IPS-NIHi7 (cell line): ENCODE measurements around the gene EGFL8.
"Not testable (repeated sequence)": the region's sequence is repeated elsewhere in the genome, so short reads cannot be mapped to it uniquely, and the experiment has no call there.

Source experiments
- DNase-seq: peaks from one replicate; pipeline ENCODE4 v3.0.0; 2012; ENCODE audit warnings: mixed read lengths; ENCODE audit errors: extremely low spot score

Gene EGFL8

DNA sequence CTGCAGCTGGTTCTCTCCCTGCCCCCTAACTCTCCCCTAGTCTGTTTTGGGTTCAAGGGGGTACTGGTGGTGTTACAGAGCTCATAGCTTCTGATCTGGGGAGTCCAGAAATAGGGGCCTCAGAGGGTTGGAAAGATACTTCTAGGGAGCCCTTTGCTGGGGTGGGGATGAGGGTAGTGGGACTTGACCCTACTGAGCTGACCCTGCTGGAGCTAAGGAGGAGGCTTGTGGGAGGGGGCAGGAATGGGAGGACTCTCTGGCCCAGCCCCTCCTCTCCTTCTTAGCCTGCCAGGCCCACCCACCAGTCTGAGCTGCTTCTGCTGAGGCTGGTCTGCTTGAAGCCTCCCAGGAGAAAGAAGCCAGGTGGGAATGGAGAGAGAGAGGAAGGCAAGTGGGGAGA, at the start of gene EGFL8:
Gene EGFL8, plus strand, starts transcription at position 301 of the 400 bp plus-strand sequence. CDS start 1,571 bp downstream, outside the sequence.
- no peak for DNase-seq

DNA sequence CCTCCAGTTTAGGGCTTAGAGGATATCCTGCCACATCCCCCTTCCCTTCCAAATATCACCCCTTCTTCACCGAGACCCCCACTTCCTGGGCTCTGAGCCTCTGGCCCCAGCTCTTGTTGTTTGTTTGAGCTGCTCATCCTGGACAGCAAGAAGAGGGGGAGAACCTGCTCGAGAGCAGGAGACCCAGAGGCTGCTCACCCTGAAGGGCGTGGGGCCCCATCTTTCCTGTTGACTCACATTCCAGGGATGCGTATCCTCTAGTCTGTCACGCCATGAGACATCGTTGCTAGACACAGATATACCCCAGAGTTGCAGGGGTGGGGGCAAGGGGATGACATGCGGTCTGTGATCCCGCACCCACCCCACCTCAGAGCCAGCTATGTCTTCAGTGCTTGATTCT, 49.6 kb upstream of the EGFL8 start:
- DNase-seq = no peak

DNA sequence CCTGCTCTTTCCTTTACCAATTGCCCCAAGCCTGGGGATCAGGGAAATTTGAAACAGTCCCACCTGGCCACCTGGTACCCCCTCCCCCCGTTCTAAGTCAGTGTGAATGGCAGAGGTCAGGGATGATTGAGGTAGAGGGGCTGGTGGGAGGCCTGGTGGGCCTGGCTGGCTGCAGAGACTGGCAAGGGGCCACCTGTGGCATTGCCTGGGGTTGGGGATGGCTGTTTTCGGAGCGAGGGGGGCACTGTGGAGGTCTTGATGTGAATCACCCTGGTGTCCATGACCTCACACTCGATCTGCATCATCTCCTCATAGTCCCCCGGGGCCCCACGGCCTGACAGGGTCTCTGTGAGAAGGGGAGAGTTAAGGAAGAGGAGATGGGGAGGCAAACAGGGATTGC, 48.8 kb upstream of the EGFL8 start:
- no peak for DNase-seq

DNA sequence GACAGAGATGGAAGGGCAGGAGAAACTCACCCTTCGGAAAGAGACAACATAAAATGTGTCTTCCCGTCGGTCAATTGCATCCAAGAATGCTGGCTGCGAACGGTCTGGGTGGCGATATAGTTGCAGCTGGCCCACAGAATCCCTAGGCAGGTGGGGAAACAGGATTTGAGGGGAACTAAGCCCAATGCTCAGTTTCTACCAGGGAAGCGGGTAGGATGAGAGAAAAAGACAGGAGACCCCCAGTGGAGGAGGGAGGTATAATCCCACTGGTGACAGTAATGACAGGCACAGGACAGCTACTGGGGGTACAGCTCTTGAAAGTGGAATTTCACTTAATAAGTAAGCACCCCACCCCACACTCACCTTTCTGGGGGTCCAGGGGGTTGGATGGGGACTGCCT, 47.7 kb upstream of the EGFL8 start:
- peak; percentile 63 for DNase-seq

DNA sequence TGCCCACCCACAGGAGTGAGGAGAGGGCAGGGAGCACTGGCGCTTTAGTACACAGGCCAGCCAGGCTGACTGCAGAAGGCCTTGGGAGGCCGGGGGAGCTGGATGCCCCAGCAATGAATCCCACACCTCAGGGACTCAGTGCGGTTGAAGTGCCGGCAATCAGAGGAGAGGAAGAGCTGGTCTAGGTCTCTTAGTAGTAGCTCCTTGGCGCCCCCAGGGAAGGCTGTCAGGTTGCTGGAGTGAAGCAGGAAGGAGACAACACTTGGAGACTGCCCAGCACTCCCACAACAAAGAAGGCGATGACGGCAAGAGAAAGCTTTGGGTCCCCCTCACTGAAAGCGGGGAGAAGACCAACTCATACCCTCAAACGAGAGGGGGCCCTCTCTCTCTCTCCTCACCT, 46.9 kb upstream of the EGFL8 start:
- DNase-seq = no peak

DNA sequence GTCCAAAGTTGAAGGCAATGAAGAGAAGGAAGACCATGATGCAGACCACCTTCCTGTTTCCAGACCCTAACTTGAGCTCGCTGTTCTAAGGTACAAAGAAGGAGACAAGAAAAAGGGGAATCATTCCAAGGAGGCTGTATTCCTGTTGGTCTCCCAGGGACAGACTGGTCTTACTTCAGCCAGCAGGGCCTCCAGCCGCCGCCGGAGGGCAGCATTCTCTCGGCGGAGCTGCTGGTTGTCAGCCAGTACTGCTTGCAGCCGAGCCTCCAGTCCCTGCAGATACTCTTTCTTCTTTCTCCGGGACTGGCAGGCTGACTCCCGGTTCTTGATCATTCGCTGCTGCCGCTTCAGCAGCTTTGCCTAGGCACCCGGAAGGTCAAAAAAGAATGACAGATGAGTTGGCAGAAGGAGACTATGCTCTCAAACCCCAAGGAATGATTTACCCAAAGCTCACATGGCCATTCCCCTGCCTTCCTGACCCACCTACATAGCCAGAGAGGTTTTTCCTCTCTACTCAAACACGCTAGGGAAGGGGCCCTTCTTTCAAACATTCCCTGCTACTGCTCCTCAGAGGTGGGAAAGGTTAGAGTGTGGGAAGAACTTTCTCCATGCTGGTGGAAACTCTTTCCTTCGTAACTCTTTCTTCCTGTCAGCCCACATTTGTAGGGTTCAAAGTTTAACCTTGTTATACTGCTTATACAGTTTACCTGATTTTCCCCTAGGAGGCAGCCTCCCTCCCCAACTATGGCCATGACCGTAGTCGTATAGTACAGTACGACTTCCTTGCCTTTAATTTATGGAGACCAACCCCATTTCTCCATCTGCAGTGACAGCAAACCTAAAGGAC, 45.4 kb upstream of the EGFL8 start:
- DNase-seq = peak; percentile 90

DNA sequence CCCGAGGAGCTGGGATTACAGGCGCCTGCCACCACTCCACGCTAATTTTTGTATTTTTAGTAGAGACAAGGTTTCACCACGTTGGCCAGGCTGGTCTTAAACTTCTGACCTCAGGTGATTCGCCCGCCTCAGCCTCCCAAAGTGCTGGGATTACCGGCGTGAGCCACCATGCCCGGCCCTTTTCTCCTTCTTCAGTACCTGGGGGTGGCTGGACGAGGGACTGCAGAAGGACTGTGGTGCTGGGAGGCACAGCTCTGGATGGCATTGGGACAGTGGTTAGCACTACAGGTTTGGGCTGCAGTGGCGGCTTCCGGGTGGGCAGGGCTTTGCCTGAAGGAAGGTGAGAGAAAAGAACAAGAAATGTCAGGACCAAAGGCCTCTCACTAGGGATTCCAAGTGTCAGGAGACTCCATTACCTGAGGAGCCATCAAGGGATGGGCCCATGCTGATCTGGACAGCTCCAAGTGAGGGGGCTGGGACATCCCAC, 43.8 kb upstream of the EGFL8 start:
- no peak for DNase-seq

DNA sequence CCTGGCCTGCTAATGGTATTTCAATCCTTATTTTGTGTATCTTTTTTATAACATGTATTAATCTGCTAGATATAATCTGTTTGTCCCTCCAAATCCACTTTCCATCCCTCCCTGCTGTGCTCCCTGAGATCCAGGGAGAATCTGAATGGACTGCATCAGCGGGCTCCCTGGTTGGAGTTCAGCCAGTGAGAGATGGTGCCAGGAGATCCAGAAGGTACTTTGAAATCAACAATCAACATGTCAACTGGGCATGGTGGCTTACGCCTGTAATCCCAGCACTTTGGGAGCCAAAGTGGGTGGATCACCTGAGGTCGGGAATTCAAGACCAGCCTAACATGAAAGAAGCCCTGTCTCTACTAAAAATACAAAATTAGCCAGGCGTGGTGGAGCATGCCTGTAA, 40.7 kb upstream of the EGFL8 start:
- no peak for DNase-seq

DNA sequence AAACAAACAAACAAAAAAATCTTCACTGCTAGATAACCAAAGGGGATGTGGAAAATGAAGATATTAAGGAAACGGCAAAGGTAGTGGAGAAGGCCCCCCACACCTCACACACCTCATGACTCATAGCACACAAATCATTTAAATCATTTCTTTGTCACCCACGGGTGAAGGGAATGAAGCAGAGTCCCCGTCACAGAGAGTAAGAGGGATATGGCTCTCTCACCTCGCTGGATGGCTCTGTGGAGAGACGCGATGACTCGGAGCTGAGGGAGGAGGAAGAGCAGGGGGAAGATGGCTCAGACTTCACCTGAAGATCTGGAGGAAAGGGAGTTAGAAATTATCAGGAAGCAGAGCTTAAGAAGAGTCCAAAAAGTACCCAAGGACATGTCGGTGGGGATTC, 37.5 kb upstream of the EGFL8 start:
- no peak for DNase-seq

DNA sequence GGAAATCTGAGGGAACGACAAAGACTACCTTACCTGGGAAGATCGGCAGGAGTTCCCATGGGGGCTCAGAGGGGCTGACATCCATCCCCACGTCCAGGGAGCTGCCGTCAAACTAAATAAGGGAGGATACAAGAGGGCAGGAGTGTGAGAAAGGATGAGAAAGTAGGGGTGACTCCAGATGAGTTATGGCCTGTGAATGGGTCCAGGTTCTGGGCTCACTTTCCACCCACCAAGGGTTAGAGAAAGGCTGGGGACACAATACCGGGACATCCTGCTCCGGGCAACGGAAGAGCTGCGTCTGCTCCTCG, 37.0 kb upstream of the EGFL8 start:
- no peak for DNase-seq

DNA sequence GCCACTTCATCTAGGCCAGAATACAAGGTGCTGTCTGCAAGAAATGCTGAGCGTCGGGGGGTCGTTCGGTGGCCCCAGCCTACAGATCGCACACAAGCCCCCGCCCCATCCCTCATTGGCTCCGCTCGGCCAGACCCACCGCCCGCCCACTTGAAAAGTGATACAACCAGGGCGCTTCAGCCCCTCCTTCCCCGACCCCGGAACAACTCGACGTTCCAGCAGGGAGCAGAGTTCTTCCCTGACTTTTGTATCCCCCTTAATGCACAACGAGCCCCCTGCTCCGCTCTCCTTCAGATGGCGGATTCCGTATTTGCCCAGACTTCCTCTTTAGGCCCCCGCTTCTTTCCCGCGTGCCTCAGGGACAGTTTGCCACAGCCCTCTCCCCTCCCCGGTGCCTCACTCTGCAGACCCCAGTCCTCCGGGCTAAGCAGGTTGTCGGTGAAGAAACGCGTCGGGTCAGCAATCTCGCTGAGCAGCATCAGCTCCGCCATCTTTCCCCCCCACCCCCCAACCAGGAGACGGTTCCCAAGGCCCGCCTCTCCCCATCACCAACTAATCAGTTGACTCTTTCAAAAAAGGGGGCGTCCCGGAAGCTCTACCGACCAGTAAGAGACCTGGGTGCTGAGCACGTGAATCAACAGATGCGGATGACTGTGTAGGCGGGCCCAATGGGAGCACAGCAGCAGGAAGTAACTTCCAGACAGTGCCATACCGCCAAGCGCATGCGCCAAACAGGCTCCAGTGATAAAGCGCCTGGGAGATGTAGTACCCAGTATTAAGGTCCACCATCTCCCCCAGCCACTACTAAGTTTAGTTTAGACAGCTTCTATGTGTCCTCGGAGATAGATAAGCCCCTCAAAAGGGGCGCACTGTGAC, 36.4 kb upstream of the EGFL8 start, which contains the start of gene ATF6B:
Gene ATF6B, minus strand, starts transcription at position 530 of the 876 bp plus-strand sequence. Its CDS starts 39 bp downstream, at position 491.
- peak; percentile 98 for DNase-seq

DNA sequence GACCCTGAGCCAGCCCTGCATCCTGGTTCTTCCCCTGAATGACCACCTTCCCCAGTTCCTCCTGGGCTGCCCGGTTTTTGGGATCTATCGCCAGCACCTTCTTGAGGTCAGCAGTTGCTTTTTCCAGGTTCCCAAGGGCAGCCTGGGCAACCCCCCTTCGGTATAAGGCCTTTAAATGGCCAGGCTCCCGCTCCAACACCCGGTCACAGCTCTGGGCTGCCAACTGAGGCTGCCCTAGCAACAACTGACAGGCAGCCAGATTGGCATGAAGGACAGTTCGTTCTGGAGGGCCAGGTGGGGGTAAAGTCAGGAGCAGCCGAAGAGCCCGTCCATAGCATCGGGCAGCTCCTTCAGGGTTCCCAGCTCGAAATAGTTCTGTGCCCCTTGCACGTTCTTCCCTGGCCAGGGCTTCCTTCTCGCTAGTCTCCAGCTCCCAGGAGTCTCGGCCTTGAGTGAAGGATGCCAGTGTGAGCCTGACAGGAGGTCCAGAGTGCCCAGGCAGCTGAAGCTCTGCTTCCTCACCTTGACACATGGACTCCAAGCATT, 35.6 kb upstream of the EGFL8 start:
- no peak for DNase-seq

DNA sequence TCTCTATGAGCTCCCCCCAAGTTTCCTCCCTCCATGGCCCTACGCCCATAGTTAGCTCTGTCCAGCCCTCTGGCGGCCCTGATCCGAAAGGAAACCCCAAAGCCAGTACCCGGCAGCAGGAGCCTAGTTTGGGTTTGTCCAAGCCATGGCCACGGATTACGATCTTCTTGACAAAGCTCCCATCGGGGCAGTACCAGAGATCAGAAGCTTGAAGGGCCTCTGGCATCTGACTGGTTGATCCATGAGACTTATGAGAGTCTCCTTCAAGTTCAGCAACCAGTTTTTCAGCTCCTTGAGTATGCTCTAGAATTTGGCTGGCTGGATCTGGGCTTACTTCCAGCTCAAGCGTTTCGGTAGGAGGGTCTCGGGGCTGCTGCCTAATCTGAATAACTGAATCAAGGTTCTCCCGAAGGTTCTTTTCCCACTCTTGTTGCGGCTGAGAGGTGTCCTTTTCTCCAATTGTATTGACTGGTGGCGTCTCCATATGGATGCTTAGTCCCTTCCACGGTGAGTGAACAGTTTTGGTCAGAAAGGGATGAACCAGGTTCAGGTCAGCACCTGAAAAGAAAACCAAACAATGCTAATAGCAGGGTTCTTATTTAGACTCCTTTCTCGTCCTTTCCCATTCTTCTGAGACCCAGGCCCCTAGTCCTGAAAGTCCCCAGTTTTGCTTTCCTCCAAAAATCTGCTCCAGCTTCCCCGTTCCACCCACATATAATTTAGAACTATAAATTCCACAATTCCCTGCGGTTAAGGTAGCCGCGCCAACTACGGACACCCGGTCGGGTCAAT, 34.9 kb upstream of the EGFL8 start:
- DNase-seq = no peak

DNA sequence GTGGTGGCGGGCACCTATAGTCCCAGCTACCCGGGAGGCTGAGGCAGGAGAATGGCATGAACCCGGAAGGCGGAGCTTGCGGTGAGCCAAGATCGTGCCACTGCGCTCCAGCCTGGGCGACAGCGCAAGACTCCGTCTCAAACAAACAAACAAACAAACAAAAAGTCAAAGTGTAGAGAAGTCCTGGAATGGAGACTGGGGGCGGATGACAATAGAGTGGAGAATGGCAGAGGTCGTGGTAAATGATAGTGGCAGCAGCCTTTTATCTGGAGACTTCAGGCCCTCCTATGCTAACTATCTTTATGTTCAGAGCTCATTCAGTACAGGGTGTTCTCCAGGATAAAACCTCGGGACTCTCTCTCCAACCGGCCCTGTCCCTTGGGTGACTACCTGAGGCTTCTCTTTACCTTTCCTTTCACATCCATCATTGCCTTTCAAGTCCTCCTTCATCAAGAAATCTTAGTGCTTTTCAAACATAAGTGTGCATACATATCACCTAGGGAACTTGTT, 32.9 kb upstream of the EGFL8 start:
- DNase-seq = no peak

DNA sequence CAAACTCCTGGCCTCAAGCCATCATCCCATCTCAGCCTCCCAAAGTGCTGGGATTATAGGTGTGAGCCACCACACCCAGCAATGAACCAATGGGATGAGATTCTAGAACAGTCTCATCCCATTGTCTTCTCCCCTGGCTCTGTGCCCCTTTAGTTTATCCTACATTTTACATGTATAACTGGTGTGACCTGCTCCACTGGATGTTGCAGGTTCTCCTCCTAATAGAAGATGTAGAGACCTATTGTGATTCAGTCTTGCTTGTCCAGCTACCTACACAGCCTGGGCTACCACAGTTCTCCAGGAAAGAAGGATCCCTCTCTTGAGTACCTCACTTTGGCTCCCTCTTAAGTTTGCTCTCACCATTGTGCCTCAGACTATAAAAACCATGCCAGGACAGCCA, 32.3 kb upstream of the EGFL8 start:
- DNase-seq = no peak

DNA sequence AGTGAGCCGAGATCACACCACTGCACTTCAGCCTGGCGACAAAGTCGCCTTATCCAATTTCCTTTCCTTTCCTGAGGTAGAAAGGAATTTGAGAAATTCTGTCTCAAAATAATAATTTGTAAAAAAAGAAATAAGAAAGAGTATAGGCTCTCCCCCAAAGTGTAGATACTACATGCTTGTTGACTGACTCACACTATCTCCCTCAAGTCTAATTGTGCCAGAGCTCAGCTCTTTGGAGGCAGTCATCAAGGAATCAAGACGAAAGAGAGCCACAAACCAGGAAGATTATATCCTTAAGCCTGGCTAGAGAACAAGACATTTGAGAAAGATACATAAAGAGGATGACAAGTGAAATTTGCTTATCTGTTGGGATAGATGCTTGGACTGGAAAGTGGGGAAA, 30.6 kb upstream of the EGFL8 start:
- DNase-seq = no peak

DNA sequence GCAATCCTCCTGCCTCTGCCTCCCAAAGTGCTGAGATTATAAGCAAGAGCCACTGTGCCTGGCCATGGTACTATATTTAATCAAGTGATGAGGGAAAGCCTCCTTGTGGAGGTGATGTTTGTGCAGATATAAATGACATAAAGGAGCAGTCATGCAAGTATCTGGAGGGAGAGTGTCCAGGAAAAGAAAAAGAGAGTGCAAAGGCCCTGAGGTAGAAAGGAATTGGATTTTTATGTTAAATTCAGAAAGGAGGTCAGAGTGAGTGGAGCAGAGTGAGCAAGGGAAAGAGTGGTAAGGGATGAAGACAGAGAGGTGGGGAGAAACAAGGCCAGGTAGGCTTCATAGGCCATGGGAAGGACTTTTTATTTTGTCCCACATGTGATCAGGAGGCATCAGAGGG, 26.9 kb upstream of the EGFL8 start:
- no peak for DNase-seq

DNA sequence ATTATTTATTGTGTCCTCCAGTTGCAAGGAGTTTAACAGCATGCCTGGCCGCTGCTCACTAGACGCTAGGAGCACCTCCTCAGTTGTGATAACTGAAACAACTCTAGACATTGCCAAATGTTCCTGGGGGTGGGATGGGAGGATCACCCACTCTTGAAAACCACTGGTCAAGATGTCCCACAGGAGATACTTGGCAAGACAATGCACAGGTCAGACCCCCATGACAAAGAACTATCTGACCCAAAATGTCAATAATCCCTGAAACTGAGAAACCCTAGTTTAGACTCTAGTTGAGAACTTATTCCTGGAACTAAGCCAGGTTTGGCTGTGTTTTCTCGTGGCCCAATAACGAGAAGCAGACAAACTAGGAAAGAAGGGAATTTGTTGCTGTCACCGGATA, 24.8 kb upstream of the EGFL8 start:
- DNase-seq = no peak

DNA sequence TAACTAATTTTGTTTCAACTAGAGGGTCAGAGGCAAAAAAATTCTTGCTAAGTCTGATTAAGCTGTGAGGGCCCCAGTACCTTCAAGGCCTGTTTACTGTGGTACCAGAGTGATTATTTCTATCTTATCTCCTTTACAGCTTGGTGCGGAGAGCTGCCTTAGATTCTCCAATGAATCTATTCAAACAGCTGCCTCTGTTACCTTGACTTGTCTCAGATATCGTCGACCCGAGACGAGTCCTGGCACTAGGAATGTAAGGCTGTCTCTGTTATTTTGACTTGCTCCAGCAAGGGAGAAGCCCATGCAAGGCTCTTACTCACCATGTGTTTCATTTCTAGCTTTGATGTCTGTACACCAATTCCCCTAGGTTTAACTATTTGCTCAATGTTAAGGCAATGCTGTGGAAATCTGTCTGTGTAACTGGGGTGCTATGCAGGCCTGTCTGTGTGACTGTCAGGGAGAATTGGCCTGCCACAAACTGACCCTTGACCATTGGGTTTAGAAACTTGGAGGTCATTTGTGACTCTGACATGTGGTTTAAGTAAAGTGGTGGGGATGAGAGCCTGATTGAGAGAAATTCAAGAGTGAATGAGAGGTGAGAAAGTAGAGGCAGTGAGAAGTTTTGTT, 23.9 kb upstream of the EGFL8 start:
- no peak for DNase-seq

DNA sequence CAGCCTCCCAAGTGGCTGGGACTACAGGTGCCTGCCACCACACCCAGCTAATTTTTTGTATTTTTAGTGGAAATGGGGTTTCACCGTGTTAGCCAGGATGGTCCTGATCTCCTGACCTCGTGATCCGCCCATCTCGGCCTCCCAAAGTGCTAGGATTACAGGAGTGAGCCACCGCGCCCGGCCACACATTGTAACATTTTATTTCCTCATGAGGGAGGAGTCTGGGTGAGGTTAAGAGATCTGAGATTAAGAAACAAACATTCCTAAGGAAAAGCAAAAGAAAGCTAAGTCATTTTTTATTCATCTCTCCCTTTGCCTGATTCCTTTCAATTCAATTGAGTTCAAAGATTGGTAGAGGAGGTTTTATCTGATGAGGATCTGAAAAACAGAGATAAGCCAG, 20.2 kb upstream of the EGFL8 start:
- DNase-seq = not testable (repeated sequence)

DNA sequence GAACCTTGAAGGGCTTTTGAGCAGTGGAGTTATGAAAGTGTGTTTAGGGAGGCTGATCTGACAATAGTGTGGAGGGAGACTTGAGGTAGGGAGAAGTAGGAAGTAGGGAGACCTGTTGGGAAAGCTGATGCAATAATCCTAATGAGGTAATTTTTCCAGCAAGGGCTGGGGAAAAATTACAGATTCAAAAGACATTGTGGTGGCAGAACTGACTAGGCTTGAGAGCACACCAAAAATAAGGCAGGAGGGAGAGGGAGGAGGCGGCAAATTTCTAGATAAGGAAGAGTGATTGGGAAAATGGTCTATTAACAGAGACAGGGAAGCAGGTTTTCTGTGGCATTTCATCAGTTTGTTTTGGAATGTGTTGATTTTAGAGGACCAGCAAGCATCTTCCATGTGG, 18.1 kb upstream of the EGFL8 start:
- DNase-seq = no peak
